Measurements from ENCODE around the gene MKRN2.

MKRN2 gene

GRCh38 chr3:12591997-12592715 lies 35.3 kb downstream of the MKRN2 start:
- no peak for TF ChIP-seq CTCF (IDR thresholded peaks at IDR 0.05)

- TF ChIP-seq CTCF (IDR thresholded peaks at IDR 0.05), result no peak
These were observed 36.6 kb downstream of the MKRN2 start for GRCh38 chr3:12593473-12593872.

GRCh38 chr3:12598890-12599289 lies 42.0 kb downstream of the MKRN2 start:
- no peak for TF ChIP-seq CTCF (IDR thresholded peaks at IDR 0.05)

GRCh38 chr3:12601072-12601471 lies 44.2 kb downstream of the MKRN2 start:
- peak; percentile 50 for TF ChIP-seq CTCF (IDR thresholded peaks at IDR 0.05)

- TF ChIP-seq CTCF (IDR thresholded peaks at IDR 0.05), result no peak
These were observed 47.1 kb downstream of the MKRN2 start for GRCh38 chr3:12603969-12604368.

- TF ChIP-seq CTCF (IDR thresholded peaks at IDR 0.05), result no peak
These were observed 51.5 kb downstream of the MKRN2 start for GRCh38 chr3:12608376-12608775.

GRCh38 chr3:12611117-12611516 lies 54.2 kb downstream of the MKRN2 start:
- TF ChIP-seq CTCF (IDR thresholded peaks at IDR 0.05), result no peak
